NCI-H510A treated with DMSO at 0.1 percent for 48 hours (cell line): ENCODE data around the gene PTPN14.

Experiments used
- DNase-seq: peaks from one replicate; lab custom pipeline; 2025; lab: John Stamatoyannopoulos, UW

Gene PTPN14

GRCh38 chr1:214454569-214455396, 96.6 kb downstream of the PTPN14 start:
- no peak for DNase-seq

- DNase-seq: no peak
Measured at GRCh38 chr1:214453109-214453722, 98.2 kb downstream of the PTPN14 start.

GRCh38 chr1:214452152-214452784, 99.1 kb downstream of the PTPN14 start:
- DNase-seq: no peak

- no peak for DNase-seq
Measured at GRCh38 chr1:214451596-214451995, 99.8 kb downstream of the PTPN14 start.

GRCh38 chr1:214449371-214449770, 102.0 kb downstream of the PTPN14 start:
- no peak for DNase-seq

- DNase-seq: no peak
Measured at GRCh38 chr1:214448536-214448935, 102.9 kb downstream of the PTPN14 start.

GRCh38 chr1:214447557-214447871, 103.9 kb downstream of the PTPN14 start:
- DNase-seq: no peak

- DNase-seq: no peak
Measured at GRCh38 chr1:214446772-214447556, 104.4 kb downstream of the PTPN14 start.

GRCh38 chr1:214445831-214446614, 105.4 kb downstream of the PTPN14 start:
- no peak for DNase-seq

- DNase-seq: no peak
Measured at GRCh38 chr1:214445199-214445598, 106.2 kb downstream of the PTPN14 start.

GRCh38 chr1:214444182-214444939, 107.0 kb downstream of the PTPN14 start:
- no peak for DNase-seq

- no peak for DNase-seq
Measured at GRCh38 chr1:214441119-214441518, 110.3 kb downstream of the PTPN14 start.

GRCh38 chr1:214440219-214440965, 111.0 kb downstream of the PTPN14 start:
- DNase-seq: no peak

- peak; percentile 90 for DNase-seq
Measured at GRCh38 chr1:214439352-214440119, 111.9 kb downstream of the PTPN14 start.

GRCh38 chr1:214438530-214438929, 112.9 kb downstream of the PTPN14 start:
- no peak for DNase-seq

GRCh38 chr1:214438075-214438474, 113.3 kb downstream of the PTPN14 start:
- no peak for DNase-seq

- no peak for DNase-seq
Measured at GRCh38 chr1:214435867-214436266, 115.5 kb downstream of the PTPN14 start.

- no peak for DNase-seq
Measured at GRCh38 chr1:214432245-214432644, 119.2 kb downstream of the PTPN14 start.
